Measurements from ENCODE around the gene CLTA. TPM values are rescaled to one million over a fixed set of nuclear protein-coding genes. Genes with fewer than 3 reads are reported as not detected.

Gene CLTA, protein sequence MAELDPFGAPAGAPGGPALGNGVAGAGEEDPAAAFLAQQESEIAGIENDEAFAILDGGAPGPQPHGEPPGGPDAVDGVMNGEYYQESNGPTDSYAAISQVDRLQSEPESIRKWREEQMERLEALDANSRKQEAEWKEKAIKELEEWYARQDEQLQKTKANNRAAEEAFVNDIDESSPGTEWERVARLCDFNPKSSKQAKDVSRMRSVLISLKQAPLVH
- 100 to 1,000 TPM; 189 to 285 (median 281) TPM for polyA plus RNA-seq (ENCODE audit: insufficient read length in 4 of 4)

DNA sequence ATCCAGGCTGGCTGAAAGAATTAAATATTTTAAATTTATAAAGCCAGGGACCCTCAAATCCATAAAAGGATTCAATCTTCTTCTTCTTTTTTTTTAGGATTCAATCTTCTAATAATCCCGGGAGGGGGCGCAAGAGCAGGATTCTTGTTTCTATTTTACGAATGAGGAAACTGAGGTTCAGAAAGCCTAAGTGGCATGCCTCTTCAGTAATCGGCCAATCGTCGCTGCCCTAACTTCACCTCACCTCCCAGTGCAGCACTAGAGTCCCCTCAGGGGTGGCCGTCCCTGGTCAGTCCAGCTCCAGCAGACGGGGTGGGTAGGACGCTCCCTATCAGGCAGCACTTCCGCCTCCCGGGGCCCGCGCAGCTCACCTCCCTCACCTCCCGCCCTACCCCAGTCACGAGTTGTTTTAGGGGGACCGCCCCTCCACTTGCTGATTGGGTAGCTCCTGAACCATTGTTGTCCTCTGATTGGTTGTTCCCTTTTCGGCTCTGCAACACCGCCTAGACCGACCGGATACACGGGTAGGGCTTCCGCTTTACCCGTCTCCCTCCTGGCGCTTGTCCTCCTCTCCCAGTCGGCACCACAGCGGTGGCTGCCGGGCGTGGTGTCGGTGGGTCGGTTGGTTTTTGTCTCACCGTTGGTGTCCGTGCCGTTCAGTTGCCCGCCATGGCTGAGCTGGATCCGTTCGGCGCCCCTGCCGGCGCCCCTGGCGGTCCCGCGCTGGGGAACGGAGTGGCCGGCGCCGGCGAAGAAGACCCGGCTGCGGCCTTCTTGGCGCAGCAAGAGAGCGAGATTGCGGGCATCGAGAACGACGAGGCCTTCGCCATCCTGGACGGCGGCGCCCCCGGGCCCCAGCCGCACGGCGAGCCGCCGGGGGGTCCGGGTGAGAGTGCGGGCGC, at the start of gene CLTA:
TSS of gene CLTA (plus strand) at position 534 of the 902 bp plus-strand sequence. CDS start at position 670, 136 bp downstream.
- DNase-seq (ENCODE audit: low read depth in 4 of 4, low spot score in 3 of 4), result peak; percentile 94 to 98 (median 96)

DNA sequence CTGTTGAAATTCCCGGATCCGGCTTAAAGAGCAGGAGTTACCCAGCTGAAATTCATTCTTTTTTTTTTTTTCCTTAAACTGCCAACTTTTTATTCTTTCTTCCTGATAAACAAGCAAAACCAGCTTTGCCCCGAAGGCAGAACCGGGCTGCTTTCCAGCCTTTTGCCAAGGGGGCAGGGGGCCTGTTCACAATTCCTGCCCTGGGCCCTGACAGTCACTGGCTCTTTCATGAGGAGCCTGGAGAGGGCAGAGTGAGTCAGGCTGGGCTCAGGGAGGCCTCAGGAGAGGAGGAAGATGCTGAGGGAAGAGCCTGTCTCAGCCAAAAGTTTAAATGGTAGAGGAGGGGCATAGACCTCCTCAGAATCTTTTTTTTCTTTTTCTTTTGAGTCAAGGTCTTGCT, 49.4 kb upstream of the CLTA start:
- no peak for DNase-seq (ENCODE audit: low read depth in 4 of 4, low spot score in 3 of 4)

DNA sequence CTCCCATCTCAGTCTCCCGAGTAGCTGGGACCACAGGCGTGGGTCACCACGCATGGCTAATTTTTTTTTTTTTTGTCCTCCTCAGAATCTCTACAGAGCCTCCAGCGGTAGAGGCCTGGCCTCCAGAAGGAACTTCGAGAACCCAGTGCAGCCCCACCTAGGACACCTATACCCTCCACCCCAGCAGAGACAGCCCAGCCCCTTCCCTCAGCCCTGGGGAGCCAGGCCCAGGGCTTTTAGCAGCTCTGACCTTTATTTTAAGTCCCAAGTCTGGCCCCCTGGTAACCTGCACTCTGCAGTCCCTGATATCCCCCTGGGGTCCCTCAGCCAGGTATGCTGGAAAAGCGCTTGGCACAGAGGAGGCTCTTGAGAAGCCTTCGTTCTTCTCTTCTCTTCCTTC, 49.0 kb upstream of the CLTA start:
- DNase-seq (ENCODE audit: low read depth in 4 of 4, low spot score in 3 of 4), result no peak

DNA sequence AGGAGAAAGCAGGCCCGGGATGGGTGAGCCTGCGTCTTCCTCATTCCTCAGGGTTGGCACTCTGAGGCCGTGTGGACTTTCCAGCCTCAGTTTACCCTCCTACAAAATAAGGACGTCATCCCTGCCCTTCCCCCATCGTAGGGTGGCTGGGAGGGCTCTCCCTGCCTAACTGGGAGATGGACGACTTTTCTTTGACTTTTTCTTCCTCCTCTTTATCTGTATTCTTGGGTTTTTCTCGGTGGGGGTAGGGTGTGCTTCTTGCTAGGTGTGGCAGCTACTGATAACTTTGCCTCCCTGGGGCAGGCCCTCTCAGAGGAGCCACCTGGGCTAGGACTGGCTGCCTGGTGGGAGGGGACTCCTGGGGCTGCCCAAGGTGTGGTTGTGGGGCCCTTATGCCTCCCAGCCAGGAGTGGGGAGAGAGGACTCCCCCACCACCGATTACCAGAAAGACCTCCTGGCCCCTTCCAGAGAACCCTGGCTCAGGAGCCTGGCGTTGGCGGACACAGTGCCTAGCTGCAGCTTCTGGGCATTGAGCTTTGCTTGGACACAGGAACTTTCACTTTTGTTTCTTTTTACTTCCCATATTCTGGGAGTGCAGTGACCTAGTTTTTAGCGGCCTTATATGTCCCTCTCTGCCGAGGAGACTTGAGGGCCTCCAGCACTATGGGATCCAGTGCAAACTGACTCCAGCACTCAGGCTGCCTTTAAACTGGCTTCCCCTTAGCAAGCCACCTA, 48.0 kb upstream of the CLTA start:
- DNase-seq (ENCODE audit: low read depth in 4 of 4, low spot score in 3 of 4), result no peak

DNA sequence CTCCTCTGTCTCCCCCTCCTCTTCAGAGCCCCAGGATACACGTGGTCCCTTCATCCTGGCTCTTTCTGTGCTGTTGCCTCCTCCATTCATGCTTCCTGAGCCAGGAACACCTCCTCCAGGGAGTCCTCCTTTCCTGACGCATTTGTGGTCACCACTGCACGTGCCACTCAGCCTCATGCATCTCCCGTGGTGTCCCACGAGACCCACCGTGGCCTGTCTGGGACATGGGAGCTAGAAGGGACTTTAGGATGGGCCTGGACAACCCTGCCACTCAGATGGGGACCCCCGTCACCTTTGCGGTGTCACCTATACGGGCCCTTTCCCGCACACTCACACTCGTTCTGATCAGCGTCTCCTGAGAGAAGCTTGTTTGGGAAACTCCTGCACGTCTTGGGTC, 47.5 kb upstream of the CLTA start:
- DNase-seq (ENCODE audit: low read depth in 4 of 4, low spot score in 3 of 4), result no peak

DNA sequence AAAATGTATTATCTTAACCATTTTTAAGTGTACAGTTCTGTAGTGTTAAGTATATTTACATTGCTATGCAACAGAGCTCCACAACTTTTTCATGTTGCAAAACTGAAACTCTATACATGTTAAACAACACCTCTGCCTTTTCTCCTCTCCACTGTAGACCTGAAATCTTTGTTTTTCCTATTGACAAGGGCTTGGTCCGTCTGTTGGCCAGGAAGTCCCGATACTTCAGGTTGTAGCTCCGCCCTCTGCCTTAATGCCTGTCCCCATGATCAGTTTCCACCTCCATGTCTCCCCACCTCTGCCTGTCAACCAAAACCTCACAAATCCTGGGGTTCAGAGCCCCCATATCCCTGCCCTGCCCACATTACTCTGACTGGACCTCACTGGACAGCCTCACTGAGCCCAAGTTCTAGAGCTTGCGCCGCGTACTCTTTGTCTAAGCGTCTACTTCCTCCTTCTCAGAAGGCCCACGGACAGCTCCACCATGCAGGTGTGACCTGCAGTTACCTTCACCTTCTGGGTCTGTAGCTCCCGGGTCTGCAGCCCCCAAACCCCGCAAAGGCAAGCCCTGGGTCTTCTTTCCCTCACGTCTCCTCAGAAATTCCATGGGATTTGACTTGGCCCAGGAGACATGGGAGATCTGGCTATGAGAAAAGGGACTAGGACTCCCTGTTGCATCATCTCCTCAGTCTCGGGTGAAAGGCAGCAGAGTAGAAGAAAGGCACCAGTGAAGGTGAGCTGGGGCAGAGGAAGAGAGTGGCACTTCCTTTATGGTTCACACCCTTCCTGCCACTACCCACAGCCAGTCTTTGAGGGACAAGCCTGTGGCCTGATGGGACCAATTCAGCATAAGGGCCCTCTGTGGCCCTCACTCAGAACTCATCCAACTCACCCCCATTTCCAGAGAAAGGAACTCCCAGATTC, 46.1 kb upstream of the CLTA start:
- no peak for DNase-seq (ENCODE audit: low read depth in 4 of 4, low spot score in 3 of 4)

DNA sequence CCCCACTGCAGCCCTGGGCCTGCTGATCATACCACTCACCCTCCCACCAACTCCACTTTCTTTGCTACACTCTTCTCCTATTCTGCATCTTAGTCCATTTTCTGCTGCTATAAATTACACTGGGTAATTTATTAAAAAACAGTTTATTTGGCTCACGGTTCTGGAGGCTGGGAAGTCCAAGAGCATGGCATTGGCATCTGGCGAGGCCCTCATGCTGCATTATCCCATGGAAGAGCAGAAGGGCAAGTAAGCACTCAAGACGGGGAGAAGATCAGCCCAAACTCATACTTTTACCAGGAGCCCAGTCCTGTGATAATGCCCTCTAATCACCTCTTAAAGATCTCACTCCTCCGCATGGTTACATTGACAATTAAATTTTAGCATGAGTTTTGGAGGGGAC, 44.8 kb upstream of the CLTA start:
- no peak for DNase-seq (ENCODE audit: low read depth in 4 of 4, low spot score in 3 of 4)

DNA sequence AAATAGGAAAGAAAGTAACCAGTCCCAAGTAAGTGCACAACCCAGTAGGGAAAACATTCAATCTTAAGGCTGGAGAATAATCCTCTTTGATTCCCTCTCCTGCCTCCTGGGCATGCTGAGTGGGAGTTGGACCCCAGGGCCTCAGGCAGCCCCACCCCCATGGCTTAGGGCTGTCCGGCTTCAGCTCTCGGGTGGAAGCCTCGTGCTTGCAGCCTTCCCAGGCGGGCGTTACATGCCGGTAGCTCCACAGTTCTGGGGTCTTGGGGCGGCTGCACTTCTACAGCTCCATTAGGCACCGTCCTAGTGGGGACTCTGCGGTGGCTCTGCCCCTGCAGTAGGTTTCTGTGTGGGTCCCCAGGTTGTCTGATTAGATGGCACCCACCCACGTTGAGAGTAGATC, 44.1 kb upstream of the CLTA start:
- no peak for DNase-seq (ENCODE audit: low read depth in 4 of 4, low spot score in 3 of 4)

DNA sequence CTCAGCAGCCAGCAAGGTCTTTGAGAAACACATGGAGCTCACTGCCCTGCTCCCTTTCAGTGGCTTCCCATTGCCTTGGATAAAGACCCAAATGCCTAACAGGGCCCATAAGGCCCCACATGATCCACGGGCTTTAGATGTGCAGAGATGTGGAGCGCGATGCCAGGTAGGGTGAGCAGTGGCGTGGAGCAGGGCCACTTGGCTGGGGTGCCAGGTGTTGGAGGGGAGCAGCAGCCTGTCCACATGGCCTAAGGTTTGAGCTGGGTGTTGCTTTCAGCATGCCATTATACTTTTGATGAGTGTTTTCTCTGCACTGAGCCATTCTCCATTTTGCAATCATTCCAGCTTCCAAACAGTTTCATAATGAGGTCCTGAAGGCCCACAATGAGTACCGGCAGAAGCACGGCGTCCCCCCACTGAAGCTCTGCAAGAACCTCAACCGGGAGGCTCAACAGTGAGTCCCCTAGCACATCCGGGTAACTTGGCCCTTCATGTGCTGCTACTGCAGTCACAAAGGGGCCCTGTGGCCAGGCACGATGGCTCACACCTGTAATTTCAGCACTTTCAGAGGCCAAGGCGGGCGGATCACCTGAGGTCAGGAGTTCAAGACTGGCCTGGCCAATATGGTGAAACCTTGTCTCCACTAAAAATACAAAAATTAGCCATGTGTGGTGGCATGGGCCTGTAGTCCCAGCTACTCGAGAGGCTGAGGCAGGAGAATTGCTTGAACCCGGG, 43.1 kb upstream of the CLTA start:
- no peak for DNase-seq (ENCODE audit: low read depth in 4 of 4, low spot score in 3 of 4)

DNA sequence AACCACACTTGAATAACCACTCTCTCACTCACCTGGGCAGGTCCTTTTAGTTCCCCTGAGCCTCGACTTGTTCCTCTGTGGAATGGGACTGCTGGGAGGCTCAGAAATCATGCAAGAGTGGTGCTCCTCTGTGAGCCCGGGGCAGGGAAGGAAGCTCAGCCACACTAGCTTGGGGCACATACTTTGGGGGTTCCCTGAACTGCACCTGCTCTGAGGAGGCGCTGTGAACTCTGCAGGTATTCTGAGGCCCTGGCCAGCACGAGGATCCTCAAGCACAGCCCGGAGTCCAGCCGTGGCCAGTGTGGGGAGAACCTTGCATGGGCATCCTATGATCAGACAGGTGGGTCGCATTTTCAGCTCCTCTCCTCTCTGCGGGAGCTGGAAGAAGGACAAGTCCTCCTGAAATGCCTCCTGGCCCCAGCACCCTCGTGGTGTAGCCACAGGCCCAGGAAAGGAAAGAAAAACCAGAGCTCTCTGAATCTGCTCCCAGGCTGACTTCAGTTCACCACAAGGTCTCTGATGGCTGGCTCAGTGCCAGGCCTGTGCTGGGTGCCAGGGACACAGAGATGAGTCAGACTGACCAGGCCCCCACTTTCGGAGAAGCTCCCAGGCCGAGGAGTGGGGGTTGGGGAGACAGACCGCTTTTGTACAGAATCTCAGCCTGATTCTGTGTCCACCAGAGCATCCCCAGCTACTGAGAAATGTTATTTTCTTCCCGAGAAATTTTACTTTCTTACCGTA, 42.2 kb upstream of the CLTA start:
- DNase-seq (ENCODE audit: low read depth in 4 of 4, low spot score in 3 of 4), result no peak

DNA sequence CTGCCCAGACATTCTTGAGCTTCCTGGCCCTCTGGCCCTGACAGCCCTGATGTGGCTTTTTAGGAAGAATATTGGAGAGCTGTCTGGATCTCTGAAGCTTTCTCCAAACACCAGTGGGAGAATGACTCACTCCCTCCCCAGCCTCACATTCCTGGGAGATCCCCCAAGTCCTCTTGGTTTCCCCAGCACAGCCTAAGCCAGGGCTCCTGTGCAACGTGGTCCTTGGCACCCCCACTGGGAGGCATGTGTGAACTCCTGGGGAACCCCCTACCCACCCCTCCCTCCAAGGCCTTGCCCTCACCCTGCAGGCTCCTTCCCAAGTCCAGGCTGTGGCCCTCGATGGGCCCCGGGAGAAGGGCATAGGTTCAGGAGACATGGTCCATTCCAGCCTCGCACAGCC, 41.5 kb upstream of the CLTA start:
- no peak for DNase-seq (ENCODE audit: low read depth in 4 of 4, low spot score in 3 of 4)

DNA sequence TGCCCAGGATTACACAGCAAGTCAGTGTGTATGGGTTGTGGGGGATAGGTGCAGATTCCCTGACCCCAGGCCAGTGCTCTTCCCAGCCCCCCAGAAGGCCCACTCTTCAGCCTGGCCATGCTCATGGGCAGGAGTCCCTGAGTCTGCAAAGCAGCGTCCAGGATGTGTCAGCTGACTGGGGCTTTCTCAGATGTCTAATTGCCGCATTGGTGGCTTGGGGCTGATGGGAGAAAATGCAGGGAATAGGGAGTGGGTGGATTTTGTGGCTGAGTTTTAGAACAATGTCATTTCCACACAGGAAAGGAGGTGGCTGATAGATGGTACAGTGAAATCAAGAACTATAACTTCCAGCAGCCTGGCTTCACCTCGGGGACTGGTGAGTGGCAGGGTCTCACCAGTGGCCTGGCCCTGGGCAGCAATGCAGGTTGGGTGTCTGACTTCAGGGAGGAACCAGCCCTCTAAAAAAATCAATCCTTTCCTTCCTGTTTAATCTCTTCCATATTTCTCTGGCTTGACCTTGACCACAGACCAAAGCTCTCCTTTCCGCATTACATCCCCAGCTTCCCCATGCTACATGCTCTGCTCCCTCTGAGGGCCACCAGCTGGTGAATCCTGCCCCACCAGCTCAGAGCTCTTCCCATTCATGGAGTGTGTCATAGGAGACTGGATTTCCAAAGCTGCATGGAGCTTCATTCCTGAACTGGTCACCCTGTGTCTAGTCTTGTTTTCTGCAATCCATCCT, 40.0 kb upstream of the CLTA start:
- DNase-seq (ENCODE audit: low read depth in 4 of 4, low spot score in 3 of 4), result no peak

DNA sequence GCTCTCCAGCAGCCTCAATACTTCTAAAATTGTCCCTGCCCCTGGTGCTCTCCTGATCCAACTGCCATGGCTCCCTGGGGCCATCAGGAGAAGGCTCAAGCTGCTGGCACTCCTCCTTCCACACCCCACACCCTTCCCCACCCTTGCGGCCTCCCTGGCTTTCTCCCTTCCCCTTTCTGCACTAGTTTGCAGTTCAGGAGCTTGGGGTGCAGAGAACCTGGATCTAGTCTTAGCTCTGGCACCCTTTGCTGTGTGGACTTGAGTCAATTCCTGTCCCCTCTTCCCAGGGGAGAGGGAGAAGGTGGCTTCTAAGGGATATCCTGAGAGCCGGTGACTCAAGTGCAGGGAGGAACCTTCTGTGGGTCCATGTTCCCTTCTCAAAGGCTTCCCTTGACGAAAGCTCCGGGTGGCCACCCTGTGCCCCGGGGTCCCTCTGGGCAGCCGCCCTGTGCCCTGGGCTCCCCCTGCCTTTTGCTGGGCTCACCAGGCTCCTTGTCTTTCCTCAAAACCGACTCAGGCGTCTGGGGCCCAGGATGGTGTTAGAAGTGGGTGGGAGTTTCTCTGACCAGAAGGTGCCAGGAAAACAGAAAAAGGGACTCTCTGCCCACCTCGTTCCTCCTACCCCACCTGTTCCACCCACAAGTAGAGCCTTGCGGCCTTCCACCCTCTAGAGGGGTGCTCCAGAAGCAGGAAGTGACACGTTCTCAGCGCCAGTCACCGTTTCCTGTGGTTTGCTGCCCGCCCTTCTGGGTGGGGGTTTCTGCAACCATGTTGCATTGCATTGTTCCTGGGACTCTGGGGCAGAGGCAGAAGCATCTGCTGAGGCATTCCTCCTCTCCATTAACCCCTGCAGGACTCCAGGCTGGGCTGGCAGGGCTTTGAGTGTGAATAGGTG, 39.2 kb upstream of the CLTA start:
- DNase-seq (ENCODE audit: low read depth in 4 of 4, low spot score in 3 of 4), result no peak

DNA sequence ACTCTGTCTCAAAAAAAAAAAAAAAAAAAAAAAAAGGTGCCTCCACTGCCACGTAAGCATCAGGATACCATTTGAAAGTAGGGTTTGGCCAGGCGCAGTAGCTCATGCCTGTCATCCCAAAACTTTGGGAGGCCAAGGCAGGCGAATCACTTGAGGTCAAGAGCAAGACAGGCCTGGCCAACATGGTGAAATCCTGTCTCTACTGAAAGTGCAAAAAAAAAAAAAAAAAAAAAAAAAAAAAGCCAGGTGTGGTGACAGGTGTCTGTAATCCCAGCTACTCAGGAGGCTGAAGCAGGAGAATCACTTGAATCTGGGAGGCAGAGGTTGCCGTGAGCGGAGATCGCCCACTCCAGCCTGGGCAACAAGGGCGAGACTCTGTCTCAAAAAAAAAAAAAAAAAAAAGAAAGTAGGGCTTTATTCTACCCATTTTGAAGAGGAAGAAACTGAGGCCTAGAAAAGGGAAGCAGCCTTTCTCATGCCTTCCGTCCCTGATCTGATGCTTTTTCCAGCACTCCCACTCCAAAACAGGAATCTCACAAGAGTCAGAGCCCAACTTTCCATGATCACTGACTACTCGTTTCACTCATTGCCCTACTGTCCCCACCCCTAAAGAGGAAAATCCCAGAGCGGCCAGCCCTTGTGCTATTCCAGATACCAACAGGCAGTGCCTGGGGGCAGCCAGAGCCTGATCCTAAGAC, 37.8 kb upstream of the CLTA start:
- DNase-seq (ENCODE audit: low read depth in 4 of 4, low spot score in 3 of 4), result no peak

DNA sequence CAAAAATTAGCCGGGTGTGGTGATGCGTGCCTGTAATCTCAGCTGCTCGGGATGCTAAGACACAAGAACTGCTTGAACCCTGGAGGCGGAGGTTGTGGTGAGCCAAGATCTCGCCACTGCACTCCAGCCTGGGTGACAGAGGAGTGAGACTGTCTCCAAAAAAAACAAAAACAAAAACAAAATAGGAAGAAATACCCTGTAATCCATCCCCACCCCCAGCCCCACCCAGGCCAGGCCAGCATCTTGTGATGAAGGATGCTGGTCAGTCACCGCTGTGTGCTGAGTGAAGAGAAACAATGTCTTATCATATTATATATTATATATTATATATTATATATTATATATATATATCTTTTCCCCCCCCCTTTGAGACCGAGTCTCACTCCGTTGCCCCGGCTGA, 37.0 kb upstream of the CLTA start:
- no peak for DNase-seq (ENCODE audit: low read depth in 4 of 4, low spot score in 3 of 4)

DNA sequence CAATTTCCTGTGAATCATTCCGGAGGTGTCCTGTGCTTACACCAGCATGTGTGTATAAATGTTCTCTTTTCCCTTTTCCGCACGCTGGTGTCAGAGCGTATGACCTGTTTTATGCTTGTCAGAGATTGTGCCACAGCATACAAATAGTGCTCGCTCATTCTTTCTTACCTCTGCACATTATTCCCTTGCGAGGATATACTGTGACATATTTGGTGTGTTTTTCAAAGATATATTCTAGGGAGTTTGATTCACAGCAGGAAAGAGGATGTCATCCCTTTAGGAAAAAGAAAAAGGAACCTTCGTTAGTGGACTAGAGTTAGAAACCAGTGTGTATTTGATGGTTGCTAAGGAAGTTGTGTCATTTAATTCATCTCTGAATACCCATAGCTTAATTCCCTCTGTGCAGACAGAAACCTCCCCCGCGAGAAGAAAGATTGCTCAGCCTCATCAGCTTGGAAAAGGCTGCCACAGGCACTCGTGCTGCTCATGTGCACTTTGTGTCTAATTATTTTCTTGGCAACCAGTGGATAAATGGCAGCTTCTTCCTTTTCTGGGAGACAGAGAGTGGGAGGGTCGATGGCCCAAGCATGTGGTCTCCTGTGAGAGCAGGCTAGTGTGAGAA, 36.3 kb upstream of the CLTA start:
- peak; percentile 60 to 70 (median 66) for DNase-seq (ENCODE audit: low read depth in 4 of 4, low spot score in 3 of 4)
